Stromal cell of bone marrow (primary cell): Measurements from ENCODE around the gene TCF12.
A peak's percentile ranks its signal among the peaks of the same experiment; 100 is the strongest.
"Not testable (repeated sequence)": the region's sequence is repeated elsewhere in the genome, so short reads cannot be mapped to it uniquely, and the experiment has no call there.

ENCODE experiments used
- DNase-seq: peaks from one replicate; pipeline ENCODE4 v3.0.0-alpha.2; 2012; ENCODE audit warnings: low read depth

Gene TCF12

DNA sequence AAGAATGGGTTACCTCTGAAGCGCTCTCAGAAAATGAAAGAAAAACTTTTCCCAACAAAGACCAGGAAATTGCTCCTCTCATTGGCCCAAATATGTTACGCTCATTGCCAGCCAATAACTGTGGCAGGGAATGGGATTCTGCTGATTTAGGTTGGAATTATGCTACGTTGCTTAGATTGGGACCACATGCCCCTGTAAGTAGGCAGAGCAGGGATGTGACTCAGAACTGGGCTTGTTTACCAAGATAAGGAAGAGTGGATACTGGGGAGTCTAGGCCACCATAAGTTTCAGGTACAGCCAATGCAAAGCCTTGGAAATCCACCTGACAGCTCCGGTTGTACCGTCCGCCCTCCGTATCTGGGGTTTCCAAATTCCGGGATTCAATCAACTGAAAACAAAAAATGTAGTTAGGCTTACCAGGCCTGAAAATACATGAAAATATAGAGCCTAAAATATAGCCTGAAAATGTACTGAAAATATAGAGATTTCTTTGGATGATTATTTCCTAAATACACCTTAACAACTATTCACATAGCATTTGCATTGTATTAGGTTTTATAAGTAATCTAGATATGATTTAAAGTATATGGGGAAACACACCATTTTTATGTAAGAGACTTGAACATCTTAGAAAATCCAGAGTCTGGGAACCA is 1.5 kb upstream of the TCF12 start:
- no peak for DNase-seq

DNA sequence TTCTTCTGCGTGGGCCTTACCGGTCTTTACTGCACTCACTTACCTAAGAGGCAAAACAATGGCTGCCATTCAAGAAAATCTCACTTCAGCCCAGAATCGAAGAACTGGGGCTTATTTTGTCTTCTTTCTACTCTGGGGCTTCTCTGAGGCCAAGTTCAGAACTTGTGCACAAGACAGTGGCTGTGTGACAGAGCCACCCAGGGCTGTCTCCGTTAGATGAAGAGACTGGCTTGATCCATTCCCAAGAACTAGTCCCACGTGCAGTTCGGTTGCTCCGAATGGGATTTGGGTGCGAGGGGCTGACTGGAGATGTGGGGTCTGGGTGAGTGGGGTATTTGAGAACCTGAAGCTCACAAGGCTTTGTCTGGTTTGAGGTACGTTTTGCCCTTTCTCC is 795 bp upstream of the TCF12 start:
- DNase-seq = no peak

DNA sequence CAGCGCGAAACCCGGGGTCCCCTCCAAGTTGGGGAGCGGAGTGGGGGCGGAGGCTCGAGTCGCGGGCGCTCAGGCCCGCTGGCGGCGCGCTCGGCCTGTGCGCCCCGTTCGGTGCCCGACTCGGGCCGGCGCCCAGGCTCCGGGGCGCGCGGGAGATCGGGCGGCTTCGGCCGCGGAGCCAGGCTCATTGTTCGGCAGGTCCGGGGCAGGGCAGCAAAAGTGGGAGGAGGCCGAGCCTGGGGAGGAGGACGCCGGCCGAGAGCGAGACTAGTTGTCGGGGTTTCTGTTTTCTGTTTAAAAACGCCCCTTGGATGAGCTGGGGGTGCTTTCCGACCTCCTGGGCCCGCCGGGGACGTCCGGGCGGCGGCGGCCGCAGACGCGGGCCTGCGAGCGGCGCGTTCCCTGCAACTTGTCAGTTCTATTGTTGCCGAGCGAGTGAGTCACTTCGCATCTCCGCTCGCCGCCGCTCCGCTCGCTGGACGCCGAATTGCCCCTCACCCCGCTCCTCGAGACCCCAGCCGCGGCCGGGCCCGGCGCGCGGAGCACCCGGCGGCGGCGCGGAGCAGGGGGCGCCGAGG is 676 bp downstream of the TCF12 start:
- DNase-seq = peak; percentile 39

DNA sequence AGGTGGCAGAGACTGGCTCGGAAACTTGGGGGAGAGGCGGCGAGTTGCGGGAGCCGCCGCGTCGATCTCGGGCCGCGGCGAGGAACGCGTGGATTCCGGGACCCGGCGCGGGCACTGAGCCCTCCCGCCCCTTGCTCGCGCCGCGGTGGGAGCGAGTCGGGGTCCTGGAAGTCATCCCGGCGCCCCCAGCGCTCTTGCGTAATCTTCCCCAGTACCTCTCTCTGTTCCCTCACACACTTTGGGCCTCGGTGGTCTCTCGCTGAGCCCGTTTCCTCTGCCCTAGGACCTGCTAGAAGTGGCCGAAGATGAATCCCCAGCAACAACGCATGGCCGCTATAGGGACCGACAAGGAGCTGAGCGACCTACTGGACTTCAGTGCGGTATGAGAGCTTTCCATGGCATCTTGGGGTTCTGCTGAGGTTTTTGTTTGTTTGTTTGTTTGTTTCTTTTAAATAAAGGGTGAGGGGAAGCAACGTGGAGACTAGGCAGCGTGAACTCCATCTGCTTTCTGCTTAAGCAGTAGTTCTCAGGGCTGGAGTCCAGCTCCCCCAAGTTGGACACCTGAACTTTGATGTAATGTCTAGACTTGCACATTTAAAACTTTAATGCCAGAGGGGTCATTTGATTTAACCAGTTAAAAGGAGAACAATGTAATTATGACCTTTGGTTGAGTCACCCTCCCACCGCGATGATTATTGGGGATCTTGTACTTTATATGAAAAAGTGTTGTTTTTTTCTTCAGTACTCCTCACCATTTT is 1.3 kb downstream of the TCF12 start:
- no peak for DNase-seq

DNA sequence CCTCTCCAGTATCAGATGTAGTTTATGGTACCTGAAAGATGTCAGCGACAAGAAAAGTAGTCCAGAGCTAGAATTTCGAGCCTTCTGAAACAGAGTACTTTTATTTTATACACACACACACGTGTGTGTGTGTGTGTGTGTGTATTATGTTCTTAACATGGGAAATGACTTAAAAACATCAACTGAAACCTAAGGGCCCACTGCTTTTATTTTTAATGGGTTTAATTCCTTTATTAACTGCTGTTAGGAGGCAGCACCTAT is 1.9 kb downstream of the TCF12 start:
- no peak for DNase-seq

DNA sequence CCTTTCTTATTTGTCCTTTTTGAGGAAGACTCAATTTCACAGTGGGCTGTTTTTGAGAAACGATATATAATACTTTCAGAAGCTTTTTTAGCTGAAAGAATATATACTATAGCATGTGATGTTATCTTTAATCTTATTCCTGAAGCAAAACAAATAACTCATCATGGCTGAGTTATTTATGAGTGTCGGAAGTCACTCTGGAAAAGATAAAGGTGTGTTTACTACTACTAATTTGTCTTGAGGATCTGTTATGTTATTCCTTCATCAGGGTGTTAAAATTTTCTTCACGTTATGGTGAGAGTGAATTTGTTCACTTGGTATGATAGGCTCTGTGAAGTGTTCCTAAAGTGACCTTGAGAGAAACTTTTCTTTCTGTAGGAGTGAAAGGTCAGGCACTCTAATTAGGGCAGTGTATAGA is 4.7 kb downstream of the TCF12 start:
- DNase-seq = no peak

DNA sequence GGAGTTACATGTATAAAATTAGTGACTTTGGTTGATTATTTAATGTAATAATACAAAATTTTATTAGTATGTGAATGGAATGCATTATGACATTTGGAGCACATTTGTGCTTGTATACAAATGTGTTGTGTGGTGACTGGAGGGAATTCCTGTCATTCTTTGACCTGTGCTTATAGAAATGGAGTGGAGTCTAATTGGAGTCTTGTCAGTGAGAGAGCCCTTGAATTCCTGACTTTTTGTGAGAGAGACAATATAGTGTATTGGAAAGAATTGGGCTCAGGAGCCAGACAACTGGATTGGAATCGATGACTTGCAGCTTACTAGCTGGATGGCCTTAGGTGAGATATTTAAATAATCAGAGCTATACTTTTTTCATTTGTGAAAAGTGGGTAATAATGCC is 9.4 kb downstream of the TCF12 start:
- DNase-seq = no peak

DNA sequence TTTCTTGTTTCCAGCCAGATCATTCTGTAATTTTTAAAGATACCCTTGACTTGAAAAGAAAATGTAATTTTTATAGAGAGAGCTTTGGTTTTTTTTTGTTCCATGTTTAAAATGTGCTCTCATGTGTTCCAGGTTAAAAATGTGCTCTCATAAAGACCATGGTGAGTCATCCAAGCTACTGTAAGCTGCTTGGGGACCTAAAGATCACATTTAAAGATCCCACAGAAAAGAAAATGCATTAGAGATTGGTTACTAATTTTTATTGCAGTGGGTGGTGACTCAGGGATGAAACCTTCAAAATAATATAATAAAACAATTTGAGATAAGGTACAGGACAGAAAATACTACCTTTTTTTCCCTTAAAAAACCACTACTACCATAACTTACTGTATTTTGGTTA is 11.0 kb downstream of the TCF12 start:
- no peak for DNase-seq

DNA sequence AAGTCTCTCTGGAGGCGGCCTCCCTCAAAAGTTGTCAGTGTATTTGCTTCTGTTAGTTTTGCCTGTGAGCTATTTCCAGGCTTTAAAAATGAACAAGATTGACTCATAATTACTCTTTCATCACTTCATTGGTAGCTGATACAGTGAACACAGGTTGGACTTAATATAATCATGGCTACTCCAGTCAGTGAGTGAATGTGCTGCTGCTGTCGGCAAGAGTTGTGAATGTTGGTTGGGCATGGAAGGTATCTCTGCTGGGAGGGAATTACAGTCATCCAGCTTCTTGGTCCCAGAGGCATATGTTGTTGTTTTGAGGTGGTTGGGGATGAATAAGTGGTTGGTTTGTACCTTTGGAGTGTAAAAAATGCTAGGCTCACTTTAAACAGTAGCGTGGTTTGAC is 11.5 kb downstream of the TCF12 start:
- no peak for DNase-seq

DNA sequence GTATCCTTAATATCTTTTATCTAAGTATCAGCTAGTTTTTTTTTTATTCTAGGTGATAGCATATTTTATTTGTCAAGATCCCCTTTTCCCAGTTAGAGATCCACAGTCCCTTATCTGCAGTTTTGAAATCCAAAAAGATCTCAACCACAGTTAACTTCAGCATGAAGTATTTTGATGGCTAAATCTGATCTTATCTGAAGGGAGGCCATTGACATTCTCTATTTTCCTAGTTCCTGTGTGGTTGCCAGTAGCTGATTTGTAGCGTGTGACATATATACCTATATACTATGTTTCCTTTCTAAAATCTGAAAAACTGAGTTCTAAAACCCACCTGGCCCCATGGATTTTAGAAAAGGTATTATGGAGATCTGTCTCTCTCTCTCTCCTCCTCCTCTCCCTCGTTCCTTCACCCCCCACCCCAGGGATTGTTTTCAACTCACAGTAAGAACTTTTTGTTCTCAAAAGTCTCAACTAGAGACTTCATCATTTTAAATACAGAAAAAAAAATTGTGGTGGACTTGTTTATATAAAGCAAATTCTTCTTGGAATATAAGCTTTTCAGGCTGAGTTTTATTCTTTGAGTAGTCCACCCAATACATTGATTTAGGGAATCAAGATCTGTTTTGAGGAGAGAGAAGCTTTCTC is 12.3 kb downstream of the TCF12 start:
- no peak for DNase-seq

DNA sequence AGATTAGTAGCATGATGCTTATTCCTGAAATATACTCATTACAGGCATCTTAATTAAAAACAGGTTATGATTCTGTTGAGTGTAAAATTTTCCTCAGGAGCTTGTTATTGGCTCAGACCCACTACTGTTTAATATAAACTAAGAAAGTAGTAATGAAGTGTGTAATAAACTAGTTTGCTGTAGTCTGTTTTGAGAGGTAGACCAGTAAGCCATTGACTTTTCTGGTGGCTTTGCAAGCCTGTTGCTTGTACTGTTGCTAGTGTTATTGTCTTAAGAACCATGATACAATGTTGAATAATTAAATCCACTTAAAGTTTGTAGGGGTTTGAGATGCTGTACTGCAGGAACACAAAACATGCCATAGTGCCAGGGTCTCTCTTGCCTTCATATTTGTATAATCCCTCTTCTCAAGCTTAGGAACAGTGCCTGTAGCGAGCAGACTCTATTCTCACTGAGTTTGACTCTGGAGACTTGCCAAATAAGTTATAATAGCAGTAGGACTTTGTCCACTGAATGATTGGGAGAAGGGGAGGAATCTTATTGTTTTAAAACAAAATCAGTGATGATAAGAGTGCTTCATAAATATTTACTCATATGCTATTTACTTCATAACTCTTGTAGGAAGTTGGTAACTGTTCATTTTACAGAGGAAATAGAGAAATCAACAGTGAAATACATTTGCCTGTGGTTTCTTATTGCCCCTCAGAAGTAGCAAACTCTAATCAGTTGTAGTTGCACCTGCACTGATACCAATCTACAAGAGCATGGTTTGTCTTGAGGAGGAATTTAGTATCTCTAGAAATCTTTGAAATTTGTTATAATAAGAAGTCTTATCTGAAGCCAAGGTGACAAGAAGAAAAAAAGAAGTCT is 13.4 kb downstream of the TCF12 start:
- no peak for DNase-seq

DNA sequence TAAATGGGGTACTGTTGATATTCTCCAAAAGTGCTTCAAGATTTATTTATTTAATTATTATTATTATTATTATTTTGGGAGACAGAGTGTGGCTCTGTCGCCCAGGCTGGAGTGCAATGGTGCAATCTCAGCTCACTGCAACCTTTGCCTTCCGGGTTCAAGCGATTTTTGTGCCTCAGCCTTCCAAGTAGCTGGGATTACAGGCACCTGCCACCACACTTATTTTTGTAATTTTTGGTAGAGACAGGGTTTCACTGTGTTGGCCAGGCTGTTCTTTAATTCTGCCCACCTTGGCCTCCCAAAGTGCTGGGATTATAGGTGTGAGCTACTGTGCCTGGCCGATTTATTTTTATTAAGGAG is 14.0 kb downstream of the TCF12 start:
- DNase-seq = not testable (repeated sequence)

DNA sequence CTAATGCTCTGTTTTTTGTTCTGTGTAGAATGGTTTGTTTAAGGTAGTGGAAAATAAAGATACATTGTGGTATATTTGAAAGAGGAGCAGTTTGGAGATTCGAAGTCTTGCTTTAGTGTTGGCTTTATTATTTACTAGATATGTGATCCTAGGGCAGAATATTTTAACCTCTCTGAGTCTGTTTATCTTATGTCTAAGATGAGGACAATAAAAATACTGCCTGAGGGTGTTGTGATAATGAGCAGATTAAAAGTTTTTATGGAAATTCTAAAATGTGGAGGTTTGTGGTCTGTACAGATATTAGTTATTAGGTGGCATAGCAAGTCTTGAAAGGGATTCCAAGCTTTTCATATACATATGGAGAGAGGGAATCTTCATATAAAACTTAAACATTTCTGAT is 15.0 kb downstream of the TCF12 start:
- DNase-seq = no peak

DNA sequence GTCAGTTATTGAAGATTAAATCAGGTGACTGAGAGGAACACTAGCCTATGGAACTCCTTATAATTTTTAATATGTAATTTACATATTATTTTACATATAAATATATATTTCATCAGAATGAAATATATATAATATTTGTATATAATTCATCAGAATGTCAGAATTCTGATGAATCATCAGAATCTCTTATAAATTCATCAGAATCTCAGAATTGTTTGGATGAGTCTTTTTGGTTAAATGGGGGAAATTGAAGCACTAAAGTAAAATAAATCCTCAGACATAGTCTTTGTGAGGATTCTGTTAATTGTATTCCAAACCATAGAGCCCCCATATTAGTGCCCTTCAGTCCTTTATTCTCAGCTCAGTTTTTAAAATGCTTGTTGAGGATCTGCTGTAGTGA is 15.4 kb downstream of the TCF12 start:
- DNase-seq = no peak

DNA sequence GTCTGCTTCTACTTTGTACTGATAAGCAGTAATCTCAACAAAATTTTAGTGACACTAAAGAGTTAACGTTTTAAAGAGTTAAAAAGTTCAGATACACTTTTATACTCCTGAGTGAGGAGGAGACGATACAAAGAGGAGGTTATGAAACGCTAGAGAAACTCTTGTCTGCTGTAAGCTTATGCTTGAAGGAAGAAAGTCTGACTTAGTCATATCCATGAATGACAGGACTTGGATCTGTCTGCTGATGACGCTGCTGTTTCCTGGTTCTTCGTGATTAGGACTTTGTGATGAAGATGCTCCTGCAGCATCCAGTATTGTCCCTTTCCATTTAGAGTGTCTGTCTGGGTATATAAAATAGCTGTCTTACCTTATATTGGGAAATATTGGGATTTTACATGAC is 15.8 kb downstream of the TCF12 start:
- no peak for DNase-seq

DNA sequence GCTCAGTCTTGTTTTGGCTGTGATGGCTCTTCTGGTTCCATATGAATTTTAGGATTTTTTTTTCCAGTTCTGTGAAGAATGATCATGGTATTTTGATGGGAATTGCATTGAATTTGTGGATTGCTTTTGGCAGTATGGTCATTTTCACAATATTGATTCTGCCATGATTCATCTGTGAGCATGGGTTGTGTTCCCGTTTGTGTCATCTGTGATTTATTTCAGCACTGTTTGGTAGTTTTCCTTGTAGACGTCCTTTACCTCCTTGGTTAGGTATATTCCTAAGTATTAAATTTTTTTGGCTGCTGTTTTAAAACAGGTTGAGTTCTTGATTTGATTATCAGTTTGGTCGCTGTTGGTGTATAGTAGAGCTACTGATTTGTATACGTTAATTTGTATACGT is 18.5 kb downstream of the TCF12 start:
- DNase-seq = no peak

DNA sequence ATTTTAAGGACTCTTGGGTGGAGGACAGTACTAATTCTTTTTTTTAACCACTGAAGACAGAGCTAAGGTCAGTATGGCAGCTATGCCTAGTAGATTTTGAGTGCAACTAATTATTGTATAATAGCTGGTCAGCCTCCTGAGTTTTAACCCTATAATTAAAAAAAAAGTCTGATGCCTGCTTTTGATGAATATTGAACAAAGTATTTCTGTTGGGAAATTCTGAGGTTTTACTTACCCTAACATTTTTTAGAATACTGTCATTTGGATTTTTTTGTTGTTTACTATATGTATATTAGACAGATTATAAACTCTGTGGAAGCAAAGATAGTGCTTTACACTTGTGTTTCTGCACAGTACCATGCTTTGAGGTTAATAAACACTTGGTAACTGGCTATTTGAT is 20.8 kb downstream of the TCF12 start:
- no peak for DNase-seq

DNA sequence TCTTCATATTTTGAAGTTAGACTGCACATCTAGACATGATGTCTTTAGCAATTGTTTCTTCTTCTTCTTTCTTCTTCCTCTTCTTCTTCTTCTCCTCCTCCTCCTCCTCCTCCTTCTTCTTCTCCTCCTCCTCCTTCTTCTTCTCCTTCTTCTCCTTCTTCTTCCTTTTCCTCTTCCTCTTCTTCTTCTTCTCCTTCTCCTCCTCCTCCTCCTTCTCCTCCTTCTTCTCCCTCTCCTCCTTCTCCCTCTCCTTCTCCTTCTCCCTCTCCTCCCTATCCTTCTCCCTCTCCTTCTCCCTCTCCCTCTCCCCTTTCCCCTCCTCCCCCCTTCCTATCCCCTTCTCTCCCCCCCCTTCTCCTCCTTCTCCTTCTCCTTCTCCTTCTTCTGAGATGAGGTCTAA is 21.9 kb downstream of the TCF12 start:
- no peak for DNase-seq

DNA sequence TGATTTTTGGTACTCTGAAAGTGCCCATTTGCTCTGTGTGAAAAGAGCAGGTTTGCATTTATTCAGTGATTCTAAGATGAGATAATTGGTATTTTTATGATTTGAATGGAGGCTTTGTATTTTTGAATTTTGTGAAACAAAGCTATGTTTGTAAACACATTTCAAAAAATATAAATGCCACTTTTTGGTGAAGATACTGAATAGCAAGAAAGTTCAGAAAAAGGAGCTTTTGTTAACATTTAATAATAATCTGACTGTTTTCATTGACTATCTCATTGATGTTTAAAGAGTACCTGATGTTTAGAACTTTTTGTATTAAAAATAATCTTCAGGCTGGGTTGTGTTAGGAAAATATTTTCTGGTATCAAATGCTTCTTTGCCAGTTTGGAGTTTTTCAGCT is 23.7 kb downstream of the TCF12 start:
- DNase-seq = no peak

DNA sequence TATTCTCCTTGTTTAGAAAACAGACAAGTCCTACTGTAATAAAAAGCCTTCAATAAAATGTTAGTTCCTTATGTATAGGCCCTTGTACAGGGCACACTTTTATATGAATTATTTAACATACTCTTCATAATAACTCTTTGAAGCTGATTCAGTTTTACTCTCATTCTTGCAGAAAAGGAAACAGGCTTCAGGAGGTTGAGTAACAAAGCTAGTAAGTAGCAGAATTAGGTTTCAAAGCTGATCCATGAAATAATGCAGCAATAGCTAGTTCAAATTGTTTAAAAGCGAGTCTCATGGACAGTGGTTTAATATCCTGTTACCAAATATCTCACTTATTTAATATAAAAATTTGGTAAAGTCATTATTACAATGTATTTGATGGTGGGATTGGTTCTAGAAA is 25.0 kb downstream of the TCF12 start:
- DNase-seq = no peak

DNA sequence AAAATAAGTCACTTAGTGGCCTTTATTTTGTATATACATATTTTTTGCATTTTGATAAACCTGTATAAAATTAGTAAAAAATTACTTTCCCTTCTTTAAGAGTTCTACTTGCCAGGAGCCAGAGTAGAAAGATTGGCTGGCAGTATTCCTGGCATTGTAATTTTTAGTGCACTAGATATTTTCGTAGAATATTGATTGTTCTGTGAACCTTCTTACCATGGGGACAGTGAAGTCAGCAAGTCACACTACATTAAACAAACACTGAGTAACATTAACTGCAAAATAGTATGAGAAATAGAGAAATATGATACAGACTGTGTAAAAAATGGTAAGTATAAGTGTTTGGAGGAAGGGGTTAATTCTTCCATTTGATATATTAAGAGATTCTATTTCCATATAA is 26.0 kb downstream of the TCF12 start:
- DNase-seq = no peak

DNA sequence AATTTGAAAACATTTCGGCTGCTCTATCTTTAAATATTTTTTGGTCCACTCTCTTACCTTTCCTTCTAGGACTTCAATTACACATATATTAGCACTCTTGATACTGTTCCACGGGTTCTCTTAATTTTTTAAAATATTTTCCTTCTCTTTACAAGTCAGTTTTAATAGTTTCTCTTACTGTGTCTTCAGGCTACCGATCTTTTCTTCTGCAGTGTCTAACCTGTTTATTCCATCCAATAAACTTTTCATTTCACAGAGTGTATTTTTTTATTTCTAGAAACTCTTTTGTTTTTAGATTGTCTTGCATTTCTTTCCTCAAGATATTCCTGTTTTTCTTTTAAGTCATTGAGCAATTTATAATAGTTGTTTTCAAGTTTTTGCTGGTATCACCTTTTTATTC is 27.7 kb downstream of the TCF12 start:
- no peak for DNase-seq
